SJSA1 (cell line): Measurements from ENCODE around the gene NUCB1. TPM values are rescaled to one million over a fixed set of nuclear protein-coding genes. Genes with fewer than 3 reads are reported as not detected.
"Not testable (repeated sequence)": the region's sequence is repeated elsewhere in the genome, so short reads cannot be mapped to it uniquely, and the experiment has no call there.

Experiments
- DNase-seq, 2 experiments: peaks; one replicate each; pipeline ENCODE4 v3.0.0-alpha.2; 2015 to 2020; ENCODE audit warnings: low spot score in 2 of 2, low read depth in 1 of 2
- H3K27ac ChIP-seq: fragments of 250-450 bp; sonication (Bioruptor Pico); 2 replicates; pipeline ENCODE4 v1.5.1; 2020; ENCODE audit warnings: mild to moderate bottlenecking, moderate library complexity
- H3K27me3 ChIP-seq: fragments of 250-450 bp; sonication (Bioruptor Pico); replicated peaks from 2 replicates; pipeline ENCODE4 v1.5.1; 2020; ENCODE audit warnings: mild to moderate bottlenecking, moderate library complexity
- H3K36me3 ChIP-seq: fragments of 250-450 bp; sonication (Bioruptor Pico); 2 replicates; pipeline ENCODE4 v1.5.1; 2020; ENCODE audit warnings: mild to moderate bottlenecking
- H3K4me1 ChIP-seq: fragments of 250-450 bp; sonication (Bioruptor Pico); replicated peaks from 2 replicates; pipeline ENCODE4 v1.6.1; 2021; ENCODE audit warnings: mild to moderate bottlenecking
- H3K4me3 ChIP-seq: fragments of 250-450 bp; sonication (Bioruptor Pico); 2 replicates; pipeline ENCODE4 v1.5.1; 2020; ENCODE audit warnings: mild to moderate bottlenecking
- H3K9me3 ChIP-seq: fragments of 250-450 bp; sonication (Bioruptor Pico); replicated peaks from 2 replicates; pipeline ENCODE4 v1.5.1; 2020; ENCODE audit warnings: mild to moderate bottlenecking
- total RNA-seq: library from RNA; depleted of rRNA; stranded (reverse); fragments of >200 nt; shearing (Covaris generic); gene quantifications from 2 replicates; pipeline ENCODE4 v1.2.3, GENCODE V29; 2014

The NUCB1 gene
- total RNA-seq, 1 experiment from 2014 or later = 200 TPM

GRCh38 chr19:48868114-48868886, 31.8 kb upstream of the NUCB1 start, which contains the start of gene PLEKHA4:
Gene PLEKHA4, minus strand, starts transcription at chr19:48868617. Its CDS starts 997 bp downstream, at chr19:48867620.
- H3K4me3 ChIP-seq = peak within 1 kb of the TSS; percentile 38
- 0 out of 2 replicates have a peak, but pooled peaks cover 5% of the 10 kb centered on the region for H3K9me3 ChIP-seq
- no peaks in the 10 kb centered on the region for H3K27me3 ChIP-seq
- H3K36me3 ChIP-seq = peaks cover 15% of the 10 kb centered on the region
- H3K27ac ChIP-seq = peak within 1 kb of the TSS; percentile 77
- peak; percentile 55 to 68 for DNase-seq
- peaks cover 23% of the 10 kb centered on the region for H3K4me1 ChIP-seq

DNA sequence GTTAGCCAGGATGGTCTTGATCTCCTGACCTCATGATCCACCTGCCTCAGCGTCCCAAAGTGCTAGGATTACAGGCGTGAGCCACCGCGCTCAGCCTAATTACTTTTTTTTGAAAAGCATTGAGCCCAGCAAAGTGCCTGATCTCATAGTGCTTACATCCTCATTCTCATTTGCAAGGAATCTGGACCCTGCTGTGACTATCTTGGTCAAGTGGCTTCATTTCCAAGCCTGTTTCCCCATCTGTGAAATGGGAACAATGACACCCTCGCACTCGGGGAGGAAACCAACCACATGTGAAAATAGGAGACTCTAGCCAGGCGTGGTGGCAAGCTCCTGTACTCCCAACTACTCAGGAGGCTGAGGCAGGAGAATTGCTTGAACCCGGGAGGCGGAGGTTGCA, 30.1 kb upstream of the NUCB1 start:
- peaks cover 39% of the 10 kb centered on the region for H3K4me1 ChIP-seq
- no peak for DNase-seq
- H3K27ac ChIP-seq = no peak overlapping the region
- no peak overlapping the region for H3K4me3 ChIP-seq
- 0 out of 2 replicates have a peak, but pooled peaks cover 5% of the 10 kb centered on the region for H3K9me3 ChIP-seq
- H3K36me3 ChIP-seq = peaks cover 28% of the 10 kb centered on the region
- H3K27me3 ChIP-seq = no peaks in the 10 kb centered on the region

- peaks cover 51% of the 10 kb centered on the region for H3K4me1 ChIP-seq
- peaks cover 44% of the 10 kb centered on the region for H3K36me3 ChIP-seq
- not testable (repeated sequence) for H3K27me3 ChIP-seq, DNase-seq, H3K9me3 ChIP-seq
- H3K27ac ChIP-seq = peak overlapping the region; percentile 100
- H3K4me3 ChIP-seq = peak overlapping the region; percentile 95
Observed at GRCh38 chr19:48871471-48872181, 28.5 kb upstream of the NUCB1 start.

GRCh38 chr19:48872182-48872883, 27.8 kb upstream of the NUCB1 start, which contains the start of gene PPP1R15A:
Gene PPP1R15A, plus strand, starts transcription at chr19:48872421. Its CDS starts 813 bp downstream, at chr19:48873234.
- Histone ChIP-seq H3K4me1 (peaks cover 49% of the 10 kb centered on the region), H3K9me3 (0 out of 2 replicates have a peak, but pooled peaks cover 5% of the 10 kb centered on the region), H3K36me3 (peaks cover 49% of the 10 kb centered on the region), H3K27ac (peak within 1 kb of the TSS; percentile 100), H3K4me3 (peak within 1 kb of the TSS; percentile 95), H3K27me3 (no peaks in the 10 kb centered on the region)
- peak; percentile 97 to 99 for DNase-seq

- H3K9me3 ChIP-seq = 0 out of 2 replicates have a peak, but pooled peaks cover 5% of the 10 kb centered on the region
- peaks cover 55% of the 10 kb centered on the region for H3K36me3 ChIP-seq
- no peaks in the 10 kb centered on the region for H3K27me3 ChIP-seq
- peaks cover 43% of the 10 kb centered on the region for H3K4me1 ChIP-seq
- peak overlapping the region; percentile 100 for H3K27ac ChIP-seq
- peak; percentile 94 to 95 for DNase-seq
- H3K4me3 ChIP-seq = peak overlapping the region; percentile 95
Observed at GRCh38 chr19:48872884-48873475, 27.1 kb upstream of the NUCB1 start.

- peak overlapping the region; percentile 95 for H3K4me3 ChIP-seq
- H3K4me1 ChIP-seq = peaks cover 35% of the 10 kb centered on the region
- H3K36me3 ChIP-seq = peaks cover 62% of the 10 kb centered on the region
- no peaks in the 10 kb centered on the region for H3K27me3 ChIP-seq
- peak overlapping the region; percentile 100 for H3K27ac ChIP-seq
- 0 out of 2 replicates have a peak, but pooled peaks cover 2% of the 10 kb centered on the region for H3K9me3 ChIP-seq
- no peak for DNase-seq
Observed at GRCh38 chr19:48873476-48874302, 26.4 kb upstream of the NUCB1 start.

DNA sequence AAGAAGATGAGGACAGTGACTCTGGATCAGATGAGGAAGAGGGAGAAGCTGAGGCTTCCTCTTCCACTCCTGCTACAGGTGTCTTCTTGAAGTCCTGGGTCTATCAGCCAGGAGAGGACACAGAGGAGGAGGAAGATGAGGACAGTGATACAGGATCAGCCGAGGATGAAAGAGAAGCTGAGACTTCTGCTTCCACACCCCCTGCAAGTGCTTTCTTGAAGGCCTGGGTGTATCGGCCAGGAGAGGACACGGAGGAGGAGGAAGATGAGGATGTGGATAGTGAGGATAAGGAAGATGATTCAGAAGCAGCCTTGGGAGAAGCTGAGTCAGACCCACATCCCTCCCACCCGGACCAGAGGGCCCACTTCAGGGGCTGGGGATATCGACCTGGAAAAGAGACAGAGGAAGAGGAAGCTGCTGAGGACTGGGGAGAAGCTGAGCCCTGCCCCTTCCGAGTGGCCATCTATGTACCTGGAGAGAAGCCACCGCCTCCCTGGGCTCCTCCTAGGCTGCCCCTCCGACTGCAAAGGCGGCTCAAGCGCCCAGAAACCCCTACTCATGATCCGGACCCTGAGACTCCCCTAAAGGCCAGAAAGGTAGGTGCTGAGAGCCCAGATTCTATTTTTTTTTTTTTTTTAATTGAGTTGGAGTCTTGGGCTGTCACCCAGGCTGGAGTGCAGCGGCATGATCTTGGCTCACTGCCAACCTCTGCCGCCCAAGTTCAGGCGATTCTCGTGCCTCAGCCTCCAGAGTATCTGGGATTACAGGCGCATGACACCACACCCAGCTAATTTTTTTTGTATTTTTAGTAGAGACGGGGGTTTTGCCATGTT, 25.6 kb upstream of the NUCB1 start:
- H3K9me3 ChIP-seq = 0 out of 2 replicates have a peak, but pooled peaks cover 2% of the 10 kb centered on the region
- peak overlapping the region; percentile 95 for H3K4me3 ChIP-seq
- peak overlapping the region; percentile 100 for H3K27ac ChIP-seq
- peaks cover 35% of the 10 kb centered on the region for H3K4me1 ChIP-seq
- H3K27me3 ChIP-seq = no peaks in the 10 kb centered on the region
- peaks cover 68% of the 10 kb centered on the region for H3K36me3 ChIP-seq
- DNase-seq = peak in 1 of 2 experiments; percentile 76

GRCh38 chr19:48876043-48876981, 23.8 kb upstream of the NUCB1 start:
- not testable (repeated sequence) for H3K27me3 ChIP-seq, H3K9me3 ChIP-seq
- peaks cover 76% of the 10 kb centered on the region for H3K36me3 ChIP-seq
- H3K4me1 ChIP-seq = peaks cover 39% of the 10 kb centered on the region
- peak overlapping the region; percentile 95 for H3K4me3 ChIP-seq
- peak in 1 of 2 experiments; percentile 41 for DNase-seq
- peak overlapping the region; percentile 100 for H3K27ac ChIP-seq

DNA sequence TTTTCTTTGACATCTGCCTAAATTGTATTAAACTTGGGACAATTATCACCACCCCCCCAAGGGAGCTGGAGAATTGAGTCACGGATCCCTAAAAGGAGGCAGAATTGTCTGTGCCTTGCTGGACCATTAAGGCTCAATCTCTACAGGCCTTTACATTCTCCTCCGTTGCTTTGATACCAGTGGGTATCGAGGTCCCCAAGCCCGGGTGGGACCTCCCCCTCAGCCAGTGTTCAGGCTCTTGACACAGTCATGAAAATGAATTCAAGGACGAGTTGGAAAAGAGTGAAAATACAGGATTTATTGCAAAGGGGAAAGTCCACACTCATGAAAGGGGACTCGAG, 22.3 kb upstream of the NUCB1 start:
- DNase-seq = peak in 1 of 2 experiments; percentile 11
- Histone ChIP-seq H3K27ac (no peak overlapping the region), H3K36me3 (peaks cover 70% of the 10 kb centered on the region), H3K4me1 (peaks cover 36% of the 10 kb centered on the region), H3K27me3 (no peaks in the 10 kb centered on the region), H3K4me3 (no peak overlapping the region), H3K9me3 (no peaks in the 10 kb centered on the region)

- Histone ChIP-seq H3K4me3 (no peak overlapping the region), H3K36me3 (peaks cover 64% of the 10 kb centered on the region), H3K27ac (no peak overlapping the region), H3K27me3 (no peaks in the 10 kb centered on the region), H3K4me1 (peaks cover 36% of the 10 kb centered on the region), H3K9me3 (no peaks in the 10 kb centered on the region)
- peak in 1 of 2 experiments; percentile 30 for DNase-seq
Observed at GRCh38 chr19:48878196-48879024, 21.7 kb upstream of the NUCB1 start.
